ENCODE data around the gene RABEP2.
"Not testable (repeated sequence)": the region's sequence is repeated elsewhere in the genome, so short reads cannot be mapped to it uniquely, and the experiment has no call there.

The RABEP2 gene

GRCh38 chr16:28886945-28887344, 38.1 kb downstream of the RABEP2 start:
- no peak for DNase-seq (ENCODE audit: low read depth)
- TF ChIP-seq CTCF (IDR thresholded peaks at IDR 0.05; ENCODE audit: insufficient read depth, low read depth, low read length, missing control alignments) = no peak
- no peak overlapping the region for H3K4me3 ChIP-seq (ENCODE audit: low read length)

- H3K4me3 ChIP-seq (ENCODE audit: low read length) = no peak overlapping the region
- no peak for DNase-seq (ENCODE audit: low read depth)
- no peak for TF ChIP-seq CTCF (IDR thresholded peaks at IDR 0.05; ENCODE audit: insufficient read depth, low read depth, low read length, missing control alignments)
These were observed 41.0 kb downstream of the RABEP2 start for GRCh38 chr16:28884045-28884444.

GRCh38 chr16:28883221-28883996, 41.6 kb downstream of the RABEP2 start:
- no peak for DNase-seq (ENCODE audit: low read depth)
- no peak overlapping the region for H3K4me3 ChIP-seq (ENCODE audit: low read length)
- no peak for TF ChIP-seq CTCF (IDR thresholded peaks at IDR 0.05; ENCODE audit: insufficient read depth, low read depth, low read length, missing control alignments)

- no peak for TF ChIP-seq CTCF (IDR thresholded peaks at IDR 0.05; ENCODE audit: insufficient read depth, low read depth, low read length, missing control alignments)
- no peak overlapping the region for H3K4me3 ChIP-seq (ENCODE audit: low read length)
- DNase-seq (ENCODE audit: low read depth) = no peak
These were observed 42.4 kb downstream of the RABEP2 start for GRCh38 chr16:28882551-28883160.

- H3K4me3 ChIP-seq (ENCODE audit: low read length); DNase-seq (ENCODE audit: low read depth): not testable (repeated sequence)
These were observed 43.5 kb downstream of the RABEP2 start for GRCh38 chr16:28881565-28881964.

GRCh38 chr16:28880955-28881354, 44.1 kb downstream of the RABEP2 start:
- H3K4me3 ChIP-seq (ENCODE audit: low read length) = no peak overlapping the region
- no peak for DNase-seq (ENCODE audit: low read depth)
- no peak for TF ChIP-seq CTCF (IDR thresholded peaks at IDR 0.05; ENCODE audit: insufficient read depth, low read depth, low read length, missing control alignments)

GRCh38 chr16:28880589-28880915, 44.5 kb downstream of the RABEP2 start:
- DNase-seq (ENCODE audit: low read depth) = peak; percentile 18
- TF ChIP-seq CTCF (IDR thresholded peaks at IDR 0.05; ENCODE audit: insufficient read depth, low read depth, low read length, missing control alignments) = no peak
- no peak overlapping the region for H3K4me3 ChIP-seq (ENCODE audit: low read length)

All from epithelial cell of esophagus (primary cell).